22Rv1 (cell line): ENCODE data around the gene PTH2R.

Experiments used
- CTCF ChIP-seq: fragments of 450-650 bp; IDR thresholded peaks from 2 replicates; pipeline ENCODE4 v1.5.1; 2017; ENCODE audit warnings: mild to moderate bottlenecking
- ZFX ChIP-seq: fragments of 450-650 bp; IDR thresholded peaks from 2 replicates; pipeline ENCODE4 v1.6.1; 2017; ENCODE audit warnings: antibody characterized with exemption, borderline replicate concordance

DNA sequence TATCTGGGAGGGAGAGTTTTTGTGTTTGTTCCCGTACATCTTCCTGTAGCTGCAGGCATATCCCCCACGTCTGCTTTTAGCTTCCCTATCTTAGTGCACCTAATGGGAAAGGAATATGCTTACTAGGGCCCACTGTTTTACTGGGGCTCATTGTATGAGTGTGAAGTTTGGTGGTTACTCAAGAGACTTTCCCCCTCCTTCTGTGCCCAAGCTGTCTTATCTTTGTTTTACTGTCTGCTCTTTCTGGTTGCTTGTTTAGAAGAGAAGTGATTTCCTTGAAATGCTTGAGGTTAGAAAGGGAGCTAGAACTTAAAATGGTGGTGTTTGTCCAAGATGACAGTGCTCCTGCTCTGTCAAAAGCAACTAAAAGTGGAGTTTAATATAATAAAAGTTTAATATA is 7.3 kb downstream of the PTH2R start:
- TF ChIP-seq CTCF = no peak
- no peak for TF ChIP-seq ZFX
